Activated B cell treated with CpG ODN at 0.5 μM for 24 hours (primary cell): ENCODE measurements around the gene FNDC3A. TPM values are rescaled to one million over a fixed set of nuclear protein-coding genes. Genes with fewer than 3 reads are reported as not detected.
A peak's percentile ranks its signal among the peaks of the same experiment; 100 is the strongest.
"Not testable (repeated sequence)": the region's sequence is repeated elsewhere in the genome, so short reads cannot be mapped to it uniquely, and the experiment has no call there.

Experiments
- ATAC-seq: fragments of 200-7000 bp; cut with Tn5 transposase; one replicate; pipeline ENCODE4 v1.10.0; 2021; ENCODE audit warnings: low read depth, mild to moderate bottlenecking, moderate library complexity
- CTCF ChIA-PET: fragments of 350-600 bp; sonication (Branson Sonifier 250); formaldehyde crosslinking; loops from one replicate; lab custom pipeline; 2021; ENCODE audit warnings: antibody characterized with exemption; lab: Charles Lee
- POLR2A ChIA-PET: fragments of 350-600 bp; sonication (Branson Sonifier 250); formaldehyde crosslinking; loops from one replicate; lab custom pipeline; 2021; ENCODE audit warnings: antibody characterized with exemption; lab: Charles Lee
- DNase-seq: peaks from one replicate; pipeline ENCODE4 v3.0.0; 2022
- H3K27ac Mint-ChIP-seq: one replicate; pipeline ENCODE4 v1.8.0; 2020; ENCODE audit warnings: mixed read lengths
- H3K27me3 Mint-ChIP-seq: one replicate; pipeline ENCODE4 v1.8.0; 2021; ENCODE audit warnings: mixed read lengths
- H3K36me3 Mint-ChIP-seq: one replicate; pipeline ENCODE4 v1.8.0; 2021; ENCODE audit warnings: low read depth, mixed read lengths
- H3K4me1 Mint-ChIP-seq: one replicate; pipeline ENCODE4 v1.8.0; 2021; ENCODE audit warnings: mixed read lengths
- H3K4me3 Mint-ChIP-seq: one replicate; pipeline ENCODE4 v1.8.0; 2020; ENCODE audit warnings: mild to moderate bottlenecking, mixed read lengths
- H3K9me3 Mint-ChIP-seq: one replicate; pipeline ENCODE4 v1.8.0; 2020; ENCODE audit warnings: mixed read lengths
- CTCF ChIP-seq: fragments of 200-600 bp; IDR thresholded peaks from one replicate; pipeline ENCODE4 v1.8.0; 2022; ENCODE audit warnings: antibody characterized with exemption, mild to moderate bottlenecking
- intact Hi-C: fragments of 100-400 bp; cut with micrococcal nuclease; formaldehyde crosslinking; loops from one replicate; pipeline ENCODE4 v1.15.1; 2024
- total RNA-seq: library from RNA; stranded (reverse); gene quantifications from 2 replicates; pipeline ENCODE4 v1.2.3, GENCODE V29; 2022

Gene FNDC3A
- total RNA-seq, 1 donor from 2014 or later: 34.1 TPM

- no peak for TF ChIP-seq CTCF
- ATAC-seq (no peak), DNase-seq (no peak)
- Mint-ChIP-seq H3K4me1 (no peaks in the 10 kb centered on the region), H3K27me3 (no peaks in the 10 kb centered on the region), H3K4me3 (no peak overlapping the region), H3K36me3 (peaks cover 57% of the 10 kb centered on the region), H3K9me3 (no peaks in the 10 kb centered on the region), H3K27ac (no peak overlapping the region)
- POLR2A ChIA-PET: no interaction called here
- intact Hi-C loops: no loop called here
- CTCF ChIA-PET: no interaction called here
Measured at GRCh38 chr13:49132479-49133002, 156.8 kb downstream of the FNDC3A start.

GRCh38 chr13:49134305-49134704, 158.6 kb downstream of the FNDC3A start:
- no peak for TF ChIP-seq CTCF
- H3K36me3 Mint-ChIP-seq: peaks cover 70% of the 10 kb centered on the region
- no peak overlapping the region for H3K4me3 Mint-ChIP-seq
- ATAC-seq (no peak), DNase-seq (no peak)
- no peaks in the 10 kb centered on the region for H3K27me3 Mint-ChIP-seq
- CTCF ChIA-PET: no interaction called here
- H3K9me3 Mint-ChIP-seq: no peaks in the 10 kb centered on the region
- H3K4me1 Mint-ChIP-seq: no peaks in the 10 kb centered on the region
- intact Hi-C loops: no loop called here
- POLR2A ChIA-PET: no interaction called here
- no peak overlapping the region for H3K27ac Mint-ChIP-seq

DNA sequence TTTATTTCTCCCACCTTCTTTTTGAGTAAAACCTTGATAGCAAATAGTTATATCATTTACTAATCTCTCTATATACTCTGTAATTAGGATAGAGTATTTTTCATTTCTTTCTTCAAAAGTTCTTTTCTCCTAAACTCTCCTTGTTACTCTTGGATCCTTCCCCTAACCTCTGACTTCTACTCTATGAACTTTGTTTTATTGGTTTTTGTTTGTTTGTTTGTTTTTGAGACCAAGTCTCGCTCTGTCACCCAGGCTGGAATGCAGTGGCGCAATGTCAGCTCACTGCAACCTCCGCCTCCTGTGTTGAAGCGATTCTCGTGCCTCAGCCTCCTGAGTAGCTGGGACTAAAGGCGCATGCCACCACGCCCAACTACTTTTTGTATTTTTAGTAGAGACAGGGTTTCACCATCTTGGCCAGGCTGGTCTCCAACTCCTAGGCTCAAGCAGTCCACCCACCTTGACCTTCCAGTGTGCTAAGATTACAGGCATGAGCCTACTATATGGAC, 161.5 kb downstream of the FNDC3A start:
- CTCF ChIA-PET, ATAC-seq, H3K4me1 Mint-ChIP-seq, H3K27me3 Mint-ChIP-seq, H3K4me3 Mint-ChIP-seq, POLR2A ChIA-PET, DNase-seq, H3K27ac Mint-ChIP-seq, intact Hi-C loops, H3K9me3 Mint-ChIP-seq: not testable (repeated sequence)
- peaks cover 81% of the 10 kb centered on the region for H3K36me3 Mint-ChIP-seq

- no peak for TF ChIP-seq CTCF
- ATAC-seq (no peak), DNase-seq (no peak)
- Mint-ChIP-seq H3K4me3 (no peak overlapping the region), H3K4me1 (peaks cover 3% of the 10 kb centered on the region), H3K9me3 (no peaks in the 10 kb centered on the region), H3K27ac (no peak overlapping the region), H3K27me3 (no peaks in the 10 kb centered on the region), H3K36me3 (peaks cover 77% of the 10 kb centered on the region)
- POLR2A ChIA-PET: no interaction called here
- CTCF ChIA-PET: no interaction called here
- intact Hi-C loops: no loop called here
Measured at GRCh38 chr13:49140910-49141611, 165.3 kb downstream of the FNDC3A start.

GRCh38 chr13:49146950-49147355, 171.2 kb downstream of the FNDC3A start:
- H3K9me3 Mint-ChIP-seq: peaks cover 14% of the 10 kb centered on the region
- DNase-seq: no peak
- intact Hi-C loops: no loop called here
- TF ChIP-seq CTCF: no peak
- H3K27me3 Mint-ChIP-seq: no peaks in the 10 kb centered on the region
- peak overlapping the region; percentile 32 for H3K4me3 Mint-ChIP-seq
- H3K27ac Mint-ChIP-seq: peak overlapping the region; percentile 21
- ATAC-seq: no peak
- POLR2A ChIA-PET: interaction anchor here (0.7 kb wide), 1 partner anchor 33 kb away, joined by 3 read pairs; no protein-coding TSS in a partner anchor
- H3K4me1 Mint-ChIP-seq: peaks cover 11% of the 10 kb centered on the region
- CTCF ChIA-PET: no interaction called here
- H3K36me3 Mint-ChIP-seq: peaks cover 77% of the 10 kb centered on the region
